Glomerular endothelial cell (primary cell): Measurements from ENCODE around the gene TSPAN9. TPM values are rescaled to one million over a fixed set of nuclear protein-coding genes. Genes with fewer than 3 reads are reported as not detected.
"Not testable (repeated sequence)": the region's sequence is repeated elsewhere in the genome, so short reads cannot be mapped to it uniquely, and the experiment has no call there.

Experiments used
- DNase-seq: peaks from one replicate; pipeline ENCODE4 v3.0.0-alpha.2; 2011; ENCODE audit warnings: low read depth, low spot score; ENCODE audit errors: extremely low read depth
- total RNA-seq: library from RNA; depleted of rRNA; stranded (reverse); fragments of >200 nt; gene quantifications from 2 replicates; pipeline ENCODE4 v1.2.3, GENCODE V29; 2015

The TSPAN9 gene
- total RNA-seq, 1 donor from 2014 or later = 65.5 TPM

- no peak for DNase-seq
Measured at GRCh38 chr12:3043406-3043805, 33.8 kb upstream of the TSPAN9 start.

- no peak for DNase-seq
Measured at GRCh38 chr12:3044141-3044630, 33.0 kb upstream of the TSPAN9 start.

GRCh38 chr12:3045494-3045893 lies 31.7 kb upstream of the TSPAN9 start:
- DNase-seq = no peak

- DNase-seq = no peak
Measured at GRCh38 chr12:3045989-3046388, 31.2 kb upstream of the TSPAN9 start.

- DNase-seq = no peak
Measured at GRCh38 chr12:3046441-3047200, 30.6 kb upstream of the TSPAN9 start.

- DNase-seq = no peak
Measured at GRCh38 chr12:3047961-3048360, 29.2 kb upstream of the TSPAN9 start.

- DNase-seq = no peak
Measured at GRCh38 chr12:3048540-3048939, 28.6 kb upstream of the TSPAN9 start.

GRCh38 chr12:3049176-3049575 lies 28.0 kb upstream of the TSPAN9 start:
- no peak for DNase-seq

- no peak for DNase-seq
Measured at GRCh38 chr12:3049611-3050249, 27.4 kb upstream of the TSPAN9 start.

- DNase-seq = no peak
Measured at GRCh38 chr12:3054374-3054773, 22.8 kb upstream of the TSPAN9 start.

- no peak for DNase-seq
Measured at GRCh38 chr12:3055026-3055703, 22.0 kb upstream of the TSPAN9 start.

GRCh38 chr12:3055704-3056467 lies 21.3 kb upstream of the TSPAN9 start:
- no peak for DNase-seq

GRCh38 chr12:3061059-3061458 lies 16.1 kb upstream of the TSPAN9 start:
- no peak for DNase-seq

GRCh38 chr12:3061501-3062215 lies 15.5 kb upstream of the TSPAN9 start:
- no peak for DNase-seq

GRCh38 chr12:3065300-3065699 lies 11.9 kb upstream of the TSPAN9 start:
- DNase-seq = no peak

GRCh38 chr12:3065846-3066245 lies 11.3 kb upstream of the TSPAN9 start:
- DNase-seq = not testable (repeated sequence)

GRCh38 chr12:3069714-3070113 lies 7.5 kb upstream of the TSPAN9 start:
- DNase-seq = no peak

- DNase-seq = no peak
Measured at GRCh38 chr12:3071107-3071506, 6.1 kb upstream of the TSPAN9 start.

- no peak for DNase-seq
Measured at GRCh38 chr12:3071710-3072109, 5.5 kb upstream of the TSPAN9 start.
